ENCODE data around the gene C12orf43. TPM values are rescaled to one million over a fixed set of nuclear protein-coding genes. Genes with fewer than 3 reads are reported as not detected.

The C12orf43 gene
- total and polyA plus RNA-seq, 4 donors = 6.8 to 8.2 (median 7.6) TPM

DNA sequence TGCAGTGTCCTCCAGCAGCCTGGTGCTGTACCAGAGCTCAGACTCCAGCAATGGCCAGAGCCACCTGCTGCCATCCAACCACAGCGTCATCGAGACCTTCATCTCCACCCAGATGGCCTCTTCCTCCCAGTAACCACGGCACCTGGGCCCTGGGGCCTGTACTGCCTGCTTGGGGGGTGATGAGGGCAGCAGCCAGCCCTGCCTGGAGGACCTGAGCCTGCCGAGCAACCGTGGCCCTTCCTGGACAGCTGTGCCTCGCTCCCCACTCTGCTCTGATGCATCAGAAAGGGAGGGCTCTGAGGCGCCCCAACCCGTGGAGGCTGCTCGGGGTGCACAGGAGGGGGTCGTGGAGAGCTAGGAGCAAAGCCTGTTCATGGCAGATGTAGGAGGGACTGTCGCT, 15.2 kb downstream of the C12orf43 start:
- WGBS = 89% methylated on average over 11 of the region's 11 CpGs
- DNase-seq (ENCODE audit: low spot score) = no peak
- no peaks in the 10 kb centered on the region for H3K27me3 ChIP-seq (ENCODE audit: control insufficient read depth in 4 of 4, insufficient read depth in 4 of 4, low read length in 3 of 4)
- H3K4me1 ChIP-seq (ENCODE audit: control insufficient read depth in 4 of 4, insufficient read depth in 4 of 4, low read length in 3 of 4) = peaks cover 1 to 25% (median 13%) of the 10 kb centered on the region in 4 donors
- H3K36me3 ChIP-seq (ENCODE audit: control insufficient read depth in 4 of 4, insufficient read depth in 3 of 4, low read depth in 1 of 4, low read length in 3 of 4) = peaks cover 3 to 39% (median 17%) of the 10 kb centered on the region in 4 donors
- H3K27ac ChIP-seq (ENCODE audit: low read depth in 1 of 2, low read length in 2 of 2) = no peak overlapping the region
- H3K9me3 ChIP-seq (ENCODE audit: control insufficient read depth in 4 of 4, low read length in 3 of 4) = no peaks in the 10 kb centered on the region
- H3K4me3 ChIP-seq (ENCODE audit: low read depth in 1 of 3, low read length in 3 of 3) = no peak overlapping the region
- TF ChIP-seq, protein P1, sequence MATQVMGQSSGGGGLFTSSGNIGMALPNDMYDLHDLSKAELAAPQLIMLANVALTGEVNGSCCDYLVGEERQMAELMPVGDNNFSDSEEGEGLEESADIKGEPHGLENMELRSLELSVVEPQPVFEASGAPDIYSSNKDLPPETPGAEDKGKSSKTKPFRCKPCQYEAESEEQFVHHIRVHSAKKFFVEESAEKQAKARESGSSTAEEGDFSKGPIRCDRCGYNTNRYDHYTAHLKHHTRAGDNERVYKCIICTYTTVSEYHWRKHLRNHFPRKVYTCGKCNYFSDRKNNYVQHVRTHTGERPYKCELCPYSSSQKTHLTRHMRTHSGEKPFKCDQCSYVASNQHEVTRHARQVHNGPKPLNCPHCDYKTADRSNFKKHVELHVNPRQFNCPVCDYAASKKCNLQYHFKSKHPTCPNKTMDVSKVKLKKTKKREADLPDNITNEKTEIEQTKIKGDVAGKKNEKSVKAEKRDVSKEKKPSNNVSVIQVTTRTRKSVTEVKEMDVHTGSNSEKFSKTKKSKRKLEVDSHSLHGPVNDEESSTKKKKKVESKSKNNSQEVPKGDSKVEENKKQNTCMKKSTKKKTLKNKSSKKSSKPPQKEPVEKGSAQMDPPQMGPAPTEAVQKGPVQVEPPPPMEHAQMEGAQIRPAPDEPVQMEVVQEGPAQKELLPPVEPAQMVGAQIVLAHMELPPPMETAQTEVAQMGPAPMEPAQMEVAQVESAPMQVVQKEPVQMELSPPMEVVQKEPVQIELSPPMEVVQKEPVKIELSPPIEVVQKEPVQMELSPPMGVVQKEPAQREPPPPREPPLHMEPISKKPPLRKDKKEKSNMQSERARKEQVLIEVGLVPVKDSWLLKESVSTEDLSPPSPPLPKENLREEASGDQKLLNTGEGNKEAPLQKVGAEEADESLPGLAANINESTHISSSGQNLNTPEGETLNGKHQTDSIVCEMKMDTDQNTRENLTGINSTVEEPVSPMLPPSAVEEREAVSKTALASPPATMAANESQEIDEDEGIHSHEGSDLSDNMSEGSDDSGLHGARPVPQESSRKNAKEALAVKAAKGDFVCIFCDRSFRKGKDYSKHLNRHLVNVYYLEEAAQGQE (IDR thresholded peaks at IDR 0.05) = no peak
- TF ChIP-seq, protein P2, sequence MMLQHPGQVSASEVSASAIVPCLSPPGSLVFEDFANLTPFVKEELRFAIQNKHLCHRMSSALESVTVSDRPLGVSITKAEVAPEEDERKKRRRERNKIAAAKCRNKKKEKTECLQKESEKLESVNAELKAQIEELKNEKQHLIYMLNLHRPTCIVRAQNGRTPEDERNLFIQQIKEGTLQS (IDR thresholded peaks at IDR 0.05) = no peak
- TF ChIP-seq FOXA2 (IDR thresholded peaks at IDR 0.05) (no peak), YY1 (IDR thresholded peaks at IDR 0.05) (no peak), RXRA (IDR thresholded peaks at IDR 0.05) (no peak), TAF1 (conservative IDR thresholded peaks at IDR 0.05) (no peak), HNF4G (IDR thresholded peaks at IDR 0.05) (no peak), GABPA (IDR thresholded peaks at IDR 0.05 in 1 of 2, conservative IDR thresholded peaks at IDR 0.05 in 1 of 2) (no peak), NR2F2 (IDR thresholded peaks at IDR 0.05) (no peak), FOXA1 (IDR thresholded peaks at IDR 0.05) (no peak), EGR1 (IDR thresholded peaks at IDR 0.05; ENCODE audit: low read depth in 2 of 2) (no peak), JUND (IDR thresholded peaks at IDR 0.05) (no peak)
- TF ChIP-seq, protein P3, sequence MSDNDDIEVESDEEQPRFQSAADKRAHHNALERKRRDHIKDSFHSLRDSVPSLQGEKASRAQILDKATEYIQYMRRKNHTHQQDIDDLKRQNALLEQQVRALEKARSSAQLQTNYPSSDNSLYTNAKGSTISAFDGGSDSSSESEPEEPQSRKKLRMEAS (IDR thresholded peaks at IDR 0.05) = no peak
- no peak overlapping the region for H3K9ac ChIP-seq (ENCODE audit: low read depth in 1 of 2, low read length in 2 of 2)

DNA sequence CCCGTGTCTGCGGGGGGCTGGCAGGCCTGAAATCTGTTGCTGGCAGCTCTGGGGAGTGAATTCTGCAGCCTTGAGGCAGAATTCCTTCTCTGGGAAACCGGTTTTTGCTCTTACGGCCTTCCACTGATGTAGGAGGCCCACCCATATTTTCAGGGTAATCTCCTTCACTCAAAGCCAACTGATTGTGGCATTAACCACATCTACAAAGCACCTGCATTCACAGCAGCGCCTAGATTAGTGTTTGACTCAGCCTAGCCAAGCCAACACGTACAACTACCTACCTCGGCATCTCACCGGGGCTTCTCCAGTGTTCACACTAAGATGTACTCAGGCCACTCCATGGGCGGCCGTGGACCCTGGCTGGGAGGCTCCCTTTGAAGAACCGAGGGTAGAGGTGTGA, 15.8 kb downstream of the C12orf43 start:
- no peaks in the 10 kb centered on the region for H3K9me3 ChIP-seq (ENCODE audit: control insufficient read depth in 4 of 4, low read length in 3 of 4)
- no peak for DNase-seq (ENCODE audit: low spot score)
- H3K27ac ChIP-seq (ENCODE audit: low read depth in 1 of 2, low read length in 2 of 2) = no peak overlapping the region
- peaks cover 1 to 25% (median 13%) of the 10 kb centered on the region in 4 donors for H3K4me1 ChIP-seq (ENCODE audit: control insufficient read depth in 4 of 4, insufficient read depth in 4 of 4, low read length in 3 of 4)
- H3K36me3 ChIP-seq (ENCODE audit: control insufficient read depth in 4 of 4, insufficient read depth in 3 of 4, low read depth in 1 of 4, low read length in 3 of 4) = peaks cover 7 to 44% (median 22%) of the 10 kb centered on the region in 4 donors
- H3K9ac ChIP-seq (ENCODE audit: low read depth in 1 of 2, low read length in 2 of 2) = no peak overlapping the region
- no peaks in the 10 kb centered on the region for H3K27me3 ChIP-seq (ENCODE audit: control insufficient read depth in 4 of 4, insufficient read depth in 4 of 4, low read length in 3 of 4)
- TF ChIP-seq YY1 (IDR thresholded peaks at IDR 0.05) (no peak), HNF4A (conservative IDR thresholded peaks at IDR 0.05) (no peak), FOXA2 (IDR thresholded peaks at IDR 0.05) (no peak), GABPA (IDR thresholded peaks at IDR 0.05 in 1 of 2, conservative IDR thresholded peaks at IDR 0.05 in 1 of 2) (no peak), SP1 (IDR thresholded peaks at IDR 0.05) (no peak), RAD21 (IDR thresholded peaks at IDR 0.05) (no peak), FOXA1 (IDR thresholded peaks at IDR 0.05) (no peak), TAF1 (conservative IDR thresholded peaks at IDR 0.05) (no peak), EGR1 (IDR thresholded peaks at IDR 0.05; ENCODE audit: low read depth in 2 of 2) (no peak), HNF4G (IDR thresholded peaks at IDR 0.05) (no peak), NR2F2 (IDR thresholded peaks at IDR 0.05) (no peak), RXRA (IDR thresholded peaks at IDR 0.05) (no peak), JUND (IDR thresholded peaks at IDR 0.05) (no peak)
- TF ChIP-seq, protein P2 (IDR thresholded peaks at IDR 0.05) = no peak
- TF ChIP-seq, protein P3 (IDR thresholded peaks at IDR 0.05) = no peak
- TF ChIP-seq, protein P1 (IDR thresholded peaks at IDR 0.05) = no peak
- TF ChIP-seq, protein P4, sequence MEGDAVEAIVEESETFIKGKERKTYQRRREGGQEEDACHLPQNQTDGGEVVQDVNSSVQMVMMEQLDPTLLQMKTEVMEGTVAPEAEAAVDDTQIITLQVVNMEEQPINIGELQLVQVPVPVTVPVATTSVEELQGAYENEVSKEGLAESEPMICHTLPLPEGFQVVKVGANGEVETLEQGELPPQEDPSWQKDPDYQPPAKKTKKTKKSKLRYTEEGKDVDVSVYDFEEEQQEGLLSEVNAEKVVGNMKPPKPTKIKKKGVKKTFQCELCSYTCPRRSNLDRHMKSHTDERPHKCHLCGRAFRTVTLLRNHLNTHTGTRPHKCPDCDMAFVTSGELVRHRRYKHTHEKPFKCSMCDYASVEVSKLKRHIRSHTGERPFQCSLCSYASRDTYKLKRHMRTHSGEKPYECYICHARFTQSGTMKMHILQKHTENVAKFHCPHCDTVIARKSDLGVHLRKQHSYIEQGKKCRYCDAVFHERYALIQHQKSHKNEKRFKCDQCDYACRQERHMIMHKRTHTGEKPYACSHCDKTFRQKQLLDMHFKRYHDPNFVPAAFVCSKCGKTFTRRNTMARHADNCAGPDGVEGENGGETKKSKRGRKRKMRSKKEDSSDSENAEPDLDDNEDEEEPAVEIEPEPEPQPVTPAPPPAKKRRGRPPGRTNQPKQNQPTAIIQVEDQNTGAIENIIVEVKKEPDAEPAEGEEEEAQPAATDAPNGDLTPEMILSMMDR (IDR thresholded peaks at IDR 0.05; ENCODE audit: low read depth, low read length, missing input control) = no peak
- TF ChIP-seq, protein P5, sequence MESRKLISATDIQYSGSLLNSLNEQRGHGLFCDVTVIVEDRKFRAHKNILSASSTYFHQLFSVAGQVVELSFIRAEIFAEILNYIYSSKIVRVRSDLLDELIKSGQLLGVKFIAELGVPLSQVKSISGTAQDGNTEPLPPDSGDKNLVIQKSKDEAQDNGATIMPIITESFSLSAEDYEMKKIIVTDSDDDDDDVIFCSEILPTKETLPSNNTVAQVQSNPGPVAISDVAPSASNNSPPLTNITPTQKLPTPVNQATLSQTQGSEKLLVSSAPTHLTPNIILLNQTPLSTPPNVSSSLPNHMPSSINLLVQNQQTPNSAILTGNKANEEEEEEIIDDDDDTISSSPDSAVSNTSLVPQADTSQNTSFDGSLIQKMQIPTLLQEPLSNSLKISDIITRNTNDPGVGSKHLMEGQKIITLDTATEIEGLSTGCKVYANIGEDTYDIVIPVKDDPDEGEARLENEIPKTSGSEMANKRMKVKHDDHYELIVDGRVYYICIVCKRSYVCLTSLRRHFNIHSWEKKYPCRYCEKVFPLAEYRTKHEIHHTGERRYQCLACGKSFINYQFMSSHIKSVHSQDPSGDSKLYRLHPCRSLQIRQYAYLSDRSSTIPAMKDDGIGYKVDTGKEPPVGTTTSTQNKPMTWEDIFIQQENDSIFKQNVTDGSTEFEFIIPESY (IDR thresholded peaks at IDR 0.05) = no peak
- no peak overlapping the region for H3K4me3 ChIP-seq (ENCODE audit: low read depth in 1 of 3, low read length in 3 of 3)
- 92% methylated on average over 11 of the region's 11 CpGs for WGBS
